ENCODE data around the gene UBE2J1. TPM values are rescaled to one million over a fixed set of nuclear protein-coding genes. Genes with fewer than 3 reads are reported as not detected.

UBE2J1 gene
- total and polyA plus RNA-seq, 9 of the 15 experiments (the other 6 are each of a cell fraction or from before 2014, with no cell fraction given) = 11.6 to 32.6 (median 22.0) TPM

GRCh38 chr6:89291256-89291819, 61.2 kb downstream of the UBE2J1 start:
- no peaks in the 10 kb centered on the region for H3K9me3 ChIP-seq (replicated peaks; ENCODE audit: control insufficient read depth, insufficient read depth, low read depth, low read length)
- no peak for TF ChIP-seq TBL1XR1 (IDR thresholded peaks at IDR 0.05; ENCODE audit: low read length in 2 of 2)
- no peak for TF ChIP-seq FOXA3 (CRISPR knock-in tag; conservative IDR thresholded peaks at IDR 0.05 in 1 of 2, IDR thresholded peaks at IDR 0.05 in 1 of 2)
- TF ChIP-seq ZNF780A (CRISPR knock-in tag; IDR thresholded peaks at IDR 0.05) = no peak
- no peak for TF ChIP-seq ARID4B (CRISPR knock-in tag; IDR thresholded peaks at IDR 0.05)
- no peak for TF ChIP-seq ZNF507 (tag; conservative IDR thresholded peaks at IDR 0.05)
- H3K4me2 ChIP-seq (ENCODE audit: insufficient read depth, low read length) = no peak overlapping the region
- BruUV-seq (replicated peaks) = no TSS peak
- ATAC-seq = no peak
- no peak for DNase-seq (ENCODE audit: extremely low read depth in 1 of 4, low spot score in 3 of 4)
- H4K20me1 ChIP-seq (replicated peaks; ENCODE audit: control insufficient read depth, insufficient read depth, low read length) = no peaks in the 10 kb centered on the region; the same call in 1 of the 2 replicates
- ChIA-PET POLR2A (interaction anchor here (1.0 kb wide), 1 partner anchor 9 kb away, joined by 3 read pairs; no protein-coding TSS in a partner anchor), CTCF (ENCODE audit: low intra/inter-chr PET ratio) (no interaction called here)
- H3K9me1 ChIP-seq (ENCODE audit: control insufficient read depth, insufficient read depth, low read length) = no peaks in the 10 kb centered on the region
- 3% methylated on average over 11 of the region's 11 CpGs for WGBS (ENCODE audit: insufficient coverage, low coverage, missing lambda C conversion rate)
- H3K4me1 ChIP-seq (replicated peaks in 1 of 2; ENCODE audit: control insufficient read depth in 2 of 2, insufficient read depth in 2 of 2, low read length in 2 of 2) = no peaks in the 10 kb centered on the region
- intact Hi-C loops (cut with micrococcal nuclease) = no loop called here
- no peak overlapping the region for H3K9ac ChIP-seq (ENCODE audit: insufficient read depth in 1 of 2, low read depth in 2 of 2, low read length in 2 of 2)
- in situ Hi-C loops (cut with MboI) = no loop called here
- H3K27me3 ChIP-seq (ENCODE audit: control insufficient read depth in 2 of 2, insufficient read depth in 2 of 2, low read length in 2 of 2) = peaks cover 9 to 37% of the 10 kb centered on the region in 2 experiments; a peak in 4 of 5 replicates
- FAIRE-seq = no peak
- H3K4me3 ChIP-seq = no peak overlapping the region
- H3K27ac ChIP-seq (ENCODE audit: extremely low read depth, low read depth, low read length) = no peak overlapping the region
- no peak overlapping the region for H2AFZ ChIP-seq (ENCODE audit: low read depth, low read length)
- no peaks in the 10 kb centered on the region for H3K36me3 ChIP-seq (ENCODE audit: control insufficient read depth, insufficient read depth, low read length)
- H3K79me2 ChIP-seq (ENCODE audit: control insufficient read depth, insufficient read depth, low read length) = no peaks in the 10 kb centered on the region
